Endodermal cell (in vitro differentiated cells): ENCODE measurements around the gene CASKIN2. TPM values are rescaled to one million over a fixed set of nuclear protein-coding genes. Genes with fewer than 3 reads are reported as not detected.

Experiments used
- DNase-seq: peaks from one replicate; pipeline ENCODE4 v3.0.0-alpha.2; 2017
- H3K27ac ChIP-seq: 2 replicates; pipeline ENCODE4 v1.5.1; 2013; ENCODE audit warnings: mild to moderate bottlenecking, low read depth, low read length, moderate library complexity
- H3K27me3 ChIP-seq: 2 replicates; pipeline ENCODE4 v1.6.1; 2013; ENCODE audit warnings: mild to moderate bottlenecking, low read length, moderate library complexity; ENCODE audit not compliant: insufficient read depth, control insufficient read depth, poor library complexity, severe bottlenecking
- H3K36me3 ChIP-seq: 2 replicates; pipeline ENCODE4 v1.7.0; 2013; ENCODE audit warnings: mild to moderate bottlenecking, low read length, moderate library complexity; ENCODE audit not compliant: control insufficient read depth, insufficient read depth
- H3K4me1 ChIP-seq: one replicate; pipeline ENCODE4 v1.7.0; 2013; ENCODE audit warnings: low read length; ENCODE audit not compliant: control insufficient read depth, insufficient read depth
- H3K4me3 ChIP-seq: 2 replicates; pipeline ENCODE4 v1.5.1; 2013; ENCODE audit warnings: mild to moderate bottlenecking, low read length, moderate library complexity
- H3K9ac ChIP-seq: 2 replicates; pipeline ENCODE4 v1.6.1; 2013; ENCODE audit warnings: mild to moderate bottlenecking, low read length, moderate library complexity; ENCODE audit not compliant: poor library complexity, severe bottlenecking; ENCODE audit errors: extremely low read depth
- H3K9me3 ChIP-seq: 2 replicates; pipeline ENCODE4 v1.6.1; 2013; ENCODE audit warnings: mild to moderate bottlenecking, low read length, moderate library complexity; ENCODE audit not compliant: control insufficient read depth
- H3K27ac Mint-ChIP-seq: 2 replicates; pipeline ENCODE4 v1.8.0; 2020; ENCODE audit warnings: mixed read lengths
- H3K27me3 Mint-ChIP-seq: 2 replicates; pipeline ENCODE4 v1.8.0; 2021; ENCODE audit warnings: mild to moderate bottlenecking, mixed read lengths; ENCODE audit not compliant: insufficient read depth
- H3K36me3 Mint-ChIP-seq: 2 replicates; pipeline ENCODE4 v1.8.0; 2020; ENCODE audit warnings: low read depth, mixed read lengths
- H3K4me1 Mint-ChIP-seq: 2 replicates; pipeline ENCODE4 v1.8.0; 2020; ENCODE audit warnings: mixed read lengths
- H3K4me3 Mint-ChIP-seq: 2 replicates; pipeline ENCODE4 v1.8.0; 2020; ENCODE audit warnings: mild to moderate bottlenecking, moderate library complexity, mixed read lengths
- H3K9me3 Mint-ChIP-seq: 2 replicates; pipeline ENCODE4 v1.8.0; 2020; ENCODE audit warnings: mild to moderate bottlenecking, mixed read lengths
- CTCF ChIP-seq: fragments of 200-600 bp; sonication (generic); conservative IDR thresholded peaks from 2 replicates; pipeline ENCODE4 v1.5.0; 2021; ENCODE audit warnings: antibody characterized with exemption, mild to moderate bottlenecking
- WGBS, 2 experiments: methylation state at CpG; one replicate each; pipeline versions ENCODE4 v1.1.5 to v1.1.7; 2013; ENCODE audit warnings: missing lambda C conversion rate in 2 of 2, mixed read lengths in 1 of 2; ENCODE audit not compliant: insufficient coverage in 1 of 2, insufficient read length in 1 of 2; 5-methylcytosine and 5-hydroxymethylcytosine counted together
- total RNA-seq, 2 donors: library from RNA; stranded (reverse); fragmentation: NEBNext Ultra II Directional in 1 of 2; extraction: Animal tissue kit (Norgen Biotek cat#: 25700) in 1 of 2; gene quantifications; 2 replicates in 1 of 2; 3 replicates in 1 of 2; pipeline ENCODE4 v1.2.1, GENCODE V29; 2021

The CASKIN2 gene
- total RNA-seq, 2 donors from 2014 or later: 26.4 to 31.0 TPM

DNA sequence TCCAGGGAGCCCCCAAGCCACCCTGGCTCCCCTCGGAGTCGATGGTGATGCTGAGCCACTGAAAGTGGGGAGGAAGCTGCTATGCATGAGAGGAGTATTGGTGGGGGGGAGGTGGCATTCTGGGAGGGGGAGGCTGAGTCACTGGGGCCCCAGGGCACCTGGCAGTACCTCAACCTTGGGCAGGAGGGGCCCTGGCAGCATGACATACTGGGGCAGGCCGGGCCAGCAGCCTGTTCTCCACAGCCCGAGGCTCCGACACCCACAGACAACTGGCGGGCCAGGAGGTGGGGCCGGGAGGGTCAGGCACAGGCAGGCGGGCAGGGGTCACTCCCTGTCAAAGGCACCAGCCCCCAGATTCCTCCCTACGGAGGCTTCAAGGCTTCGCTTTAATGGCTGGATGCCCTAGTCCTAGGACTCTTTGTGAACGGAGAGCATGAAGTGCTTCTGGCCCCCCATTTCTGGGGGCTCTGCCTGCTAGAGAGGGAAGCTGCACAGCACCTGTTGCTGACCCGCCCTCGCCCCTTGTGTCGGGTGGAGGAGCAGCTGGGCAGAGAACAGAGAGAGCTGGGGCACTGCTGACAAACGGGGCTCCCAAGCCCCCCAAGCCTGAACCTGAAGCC lies 928 bp downstream of the CASKIN2 start:
- Histone ChIP-seq H3K4me3 (peak overlapping the region; percentile 91), H3K4me1 (peaks cover 7% of the 10 kb centered on the region), H3K9ac (peak overlapping the region; percentile 90), H3K27ac (no peak overlapping the region), H3K9me3 (no peaks in the 10 kb centered on the region), H3K27me3 (no peaks in the 10 kb centered on the region), H3K36me3 (peaks cover 18% of the 10 kb centered on the region)
- H3K36me3 Mint-ChIP-seq: peaks cover 29% of the 10 kb centered on the region
- no peaks in the 10 kb centered on the region for H3K4me1 Mint-ChIP-seq
- WGBS, 2 experiments: 25 to 27% methylated on average over 15 of the region's 15 CpGs
- peak; percentile 74 for DNase-seq
- no peak overlapping the region for H3K27ac Mint-ChIP-seq
- TF ChIP-seq CTCF: no peak
- H3K27me3 Mint-ChIP-seq: no peaks in the 10 kb centered on the region
- H3K4me3 Mint-ChIP-seq: peak overlapping the region; percentile 70
- H3K9me3 Mint-ChIP-seq: no peaks in the 10 kb centered on the region

GRCh38 chr17:75513641-75514000 lies 1.7 kb downstream of the CASKIN2 start:
- Histone ChIP-seq H3K36me3 (peaks cover 18% of the 10 kb centered on the region), H3K9ac (no peak overlapping the region), H3K9me3 (no peaks in the 10 kb centered on the region), H3K27ac (no peak overlapping the region), H3K4me1 (peaks cover 7% of the 10 kb centered on the region), H3K27me3 (no peaks in the 10 kb centered on the region), H3K4me3 (no peak overlapping the region)
- 96% methylated on average over 12 to 17 of the region's 17 CpGs for WGBS, 2 experiments
- Mint-ChIP-seq H3K27ac (no peak overlapping the region), H3K4me1 (no peaks in the 10 kb centered on the region), H3K4me3 (peak overlapping the region; percentile 70), H3K36me3 (peaks cover 22% of the 10 kb centered on the region), H3K9me3 (no peaks in the 10 kb centered on the region), H3K27me3 (no peaks in the 10 kb centered on the region)
- no peak for TF ChIP-seq CTCF
- DNase-seq: no peak

- no peaks in the 10 kb centered on the region for H3K9me3 Mint-ChIP-seq
- Histone ChIP-seq H3K4me1 (peaks cover 7% of the 10 kb centered on the region), H3K4me3 (no peak overlapping the region), H3K36me3 (peaks cover 18% of the 10 kb centered on the region), H3K9me3 (no peaks in the 10 kb centered on the region), H3K27ac (no peak overlapping the region), H3K27me3 (no peaks in the 10 kb centered on the region), H3K9ac (no peak overlapping the region)
- DNase-seq: no peak
- WGBS, 2 experiments: 80 to 85% methylated on average over 8 of the region's 10 CpGs
- no peak for TF ChIP-seq CTCF
- H3K27me3 Mint-ChIP-seq: no peaks in the 10 kb centered on the region
- H3K27ac Mint-ChIP-seq: no peak overlapping the region
- peak overlapping the region; percentile 70 for H3K4me3 Mint-ChIP-seq
- H3K4me1 Mint-ChIP-seq: no peaks in the 10 kb centered on the region
- H3K36me3 Mint-ChIP-seq: peaks cover 18% of the 10 kb centered on the region
Observed at GRCh38 chr17:75512926-75513640, 2.3 kb downstream of the CASKIN2 start.
